Liver (tissue), 9 donors: ENCODE measurements around the gene AJAP1. TPM values are rescaled to one million over a fixed set of nuclear protein-coding genes. Genes with fewer than 3 reads are reported as not detected.

ENCODE experiments used
- DNase-seq: peaks from one replicate; pipeline ENCODE4 v3.0.0-alpha.2; 2017; ENCODE audit warnings: low spot score
- H3K27ac ChIP-seq, 2 donors: one replicate each; pipeline ENCODE4 v1.7.0; 2013; ENCODE audit warnings: inconsistent platforms in 2 of 2, low read length in 2 of 2, control low read depth in 1 of 2, low read depth in 1 of 2, mild to moderate bottlenecking in 1 of 2
- H3K27me3 ChIP-seq, 4 donors: one replicate each; pipeline versions ENCODE4 v1.6.1 to v1.7.0; 2013; ENCODE audit warnings: low read length in 3 of 4, inconsistent platforms in 1 of 4, mild to moderate bottlenecking in 1 of 4, moderate library complexity in 1 of 4; ENCODE audit not compliant: control insufficient read depth in 4 of 4, insufficient read depth in 4 of 4
- H3K36me3 ChIP-seq, 4 donors: one replicate each; pipeline versions ENCODE4 v1.6.1 to v1.7.0; 2013; ENCODE audit warnings: low read length in 3 of 4, mild to moderate bottlenecking in 3 of 4, low read depth in 1 of 4, moderate library complexity in 1 of 4; ENCODE audit not compliant: control insufficient read depth in 4 of 4, insufficient read depth in 3 of 4
- H3K4me1 ChIP-seq, 4 donors: one replicate each; pipeline versions ENCODE4 v1.6.1 to v1.7.0; 2013; ENCODE audit warnings: low read length in 3 of 4, mild to moderate bottlenecking in 3 of 4, moderate library complexity in 1 of 4; ENCODE audit not compliant: control insufficient read depth in 4 of 4, insufficient read depth in 4 of 4
- H3K4me3 ChIP-seq, 3 donors: one replicate each; pipeline versions ENCODE4 v1.6.1 to v1.7.0; 2013; ENCODE audit warnings: low read length in 3 of 3, control low read depth in 1 of 3, low read depth in 1 of 3, mild to moderate bottlenecking in 1 of 3
- H3K9ac ChIP-seq, 2 donors: one replicate each; pipeline ENCODE4 v1.7.0; 2013; ENCODE audit warnings: low read length in 2 of 2, mild to moderate bottlenecking in 2 of 2, moderate library complexity in 2 of 2, control low read depth in 1 of 2, low read depth in 1 of 2
- H3K9me3 ChIP-seq, 4 donors: one replicate each; pipeline versions ENCODE4 v1.6.1 to v1.7.0; 2013; ENCODE audit warnings: low read length in 3 of 4; ENCODE audit not compliant: control insufficient read depth in 4 of 4
- ATF3 ChIP-seq: IDR thresholded peaks from 2 replicates; pipeline ENCODE4 v1.6.1; 2016; ENCODE audit warnings: antibody characterized with exemption
- CTCF ChIP-seq: fragments of 150-350 bp; IDR thresholded peaks from 2 replicates; pipeline ENCODE4 v1.5.1; 2017; ENCODE audit warnings: improper control_type of control experiment, low read depth, low read length; ENCODE audit not compliant: missing input control
- EGR1 ChIP-seq, 2 donors: IDR thresholded peaks; 2 replicates each; pipeline ENCODE4 v1.6.1; 2016 to 2018; ENCODE audit warnings: antibody characterized with exemption in 2 of 2, low read depth in 2 of 2
- FOXA1 ChIP-seq: IDR thresholded peaks from 2 replicates; pipeline ENCODE4 v1.6.1; 2016; ENCODE audit warnings: antibody characterized with exemption
- FOXA2 ChIP-seq: IDR thresholded peaks from 2 replicates; pipeline ENCODE4 v1.6.1; 2016; ENCODE audit warnings: antibody characterized with exemption
- GABPA ChIP-seq, 2 donors: IDR thresholded peaks in 1 of 2; conservative IDR thresholded peaks in 1 of 2; 2 replicates each; pipeline ENCODE4 v1.6.1; 2016; ENCODE audit warnings: antibody characterized with exemption in 2 of 2, mild to moderate bottlenecking in 1 of 2, moderate library complexity in 1 of 2
- HNF4A ChIP-seq, 2 donors: conservative IDR thresholded peaks; 2 replicates each; pipeline ENCODE4 v1.6.1; 2016; ENCODE audit warnings: antibody characterized with exemption in 2 of 2, mild to moderate bottlenecking in 2 of 2
- HNF4G ChIP-seq: IDR thresholded peaks from 2 replicates; pipeline ENCODE4 v1.6.1; 2016; ENCODE audit warnings: antibody characterized with exemption
- JUND ChIP-seq, 2 donors: IDR thresholded peaks; 2 replicates each; pipeline ENCODE4 v1.6.1; 2016; ENCODE audit warnings: antibody characterized with exemption in 2 of 2
- MAX ChIP-seq: IDR thresholded peaks from 2 replicates; pipeline ENCODE4 v1.6.1; 2016; ENCODE audit warnings: antibody characterized with exemption
- NR2F2 ChIP-seq: IDR thresholded peaks from 2 replicates; pipeline ENCODE4 v1.6.1; 2016; ENCODE audit warnings: antibody characterized with exemption
- RAD21 ChIP-seq, 2 donors: IDR thresholded peaks; 2 replicates each; pipeline ENCODE4 v1.6.1; 2016; ENCODE audit warnings: antibody characterized with exemption in 2 of 2, mild to moderate bottlenecking in 2 of 2
- REST ChIP-seq: IDR thresholded peaks from 2 replicates; pipeline ENCODE4 v1.6.1; 2016; ENCODE audit warnings: antibody characterized with exemption, mild to moderate bottlenecking
- RXRA ChIP-seq, 2 donors: IDR thresholded peaks; 2 replicates each; pipeline ENCODE4 v1.6.1; 2017 to 2018; ENCODE audit warnings: antibody characterized with exemption in 2 of 2, mild to moderate bottlenecking in 1 of 2
- SP1 ChIP-seq: IDR thresholded peaks from 2 replicates; pipeline ENCODE4 v1.6.1; 2018; ENCODE audit warnings: antibody characterized with exemption, mild to moderate bottlenecking
- TAF1 ChIP-seq: conservative IDR thresholded peaks from 2 replicates; pipeline ENCODE4 v1.6.1; 2016; ENCODE audit warnings: antibody characterized with exemption, mild to moderate bottlenecking
- YY1 ChIP-seq: IDR thresholded peaks from 2 replicates; pipeline ENCODE4 v1.6.1; 2016; ENCODE audit warnings: antibody characterized with exemption, mild to moderate bottlenecking
- ZBTB33 ChIP-seq: IDR thresholded peaks from 2 replicates; pipeline ENCODE4 v1.6.1; 2016; ENCODE audit warnings: antibody characterized with exemption
- WGBS: extraction: QIAGEN DNeasy Blood & Tissue Kit; methylation state at CpG from one replicate; pipeline ENCODE4 v1.1.7; 2013; 5-methylcytosine and 5-hydroxymethylcytosine counted together
- polyA plus RNA-seq, 2 donors: library from polyadenylated mRNA; stranded (reverse) in 1 of 2; unstranded in 1 of 2; fragments of 200-250 nt in 1 of 2; fragments of >200 nt in 1 of 2; fragmentation: Nextera tagmentation in 1 of 2; extraction: Ambion mirVana in 1 of 2; gene quantifications; one replicate each; pipeline versions ENCODE4 v1.2.1 to v1.2.3, GENCODE V29; 2013 to 2015
- total RNA-seq, 2 donors: library from RNA; depleted of rRNA; stranded (reverse); fragments of >200 nt; gene quantifications; one replicate each; pipeline ENCODE4 v1.2.3, GENCODE V29; 2014
- donor health status: healthy.
- donor health status: healthy.
- donor health status: healthy.
- donor health status: healthy.
- donor health status: healthy.

Gene AJAP1
- total and polyA plus RNA-seq, 4 donors, result under 0.01 to 0.21 (median 0.08) TPM; not detected in 1

- Histone ChIP-seq H3K36me3 (no peaks in the 10 kb centered on the region), H3K27ac (no peak overlapping the region), H3K9ac (no peak overlapping the region), H3K27me3 (peaks cover 0 to 3% (median 0%) of the 10 kb centered on the region in 4 donors), H3K9me3 (peaks cover 9 to 16% (median 14%) of the 10 kb centered on the region in 4 donors), H3K4me1 (no peaks in the 10 kb centered on the region), H3K4me3 (no peak overlapping the region)
- WGBS, result 82% methylated on average over 21 of the region's 21 CpGs
- TF ChIP-seq JUND (IDR thresholded peaks at IDR 0.05), result no peak
- no peak for TF ChIP-seq MAX
- no peak for TF ChIP-seq FOXA1
- TF ChIP-seq RXRA (IDR thresholded peaks at IDR 0.05), result no peak
- no peak for TF ChIP-seq FOXA2
- TF ChIP-seq HNF4A (conservative IDR thresholded peaks at IDR 0.05), result no peak
- no peak for TF ChIP-seq GABPA (IDR thresholded peaks at IDR 0.05 in 1 of 2, conservative IDR thresholded peaks at IDR 0.05 in 1 of 2)
- TF ChIP-seq ZBTB33, result no peak
- TF ChIP-seq YY1, result no peak
- TF ChIP-seq NR2F2, result no peak
- TF ChIP-seq ATF3, result no peak
- no peak for TF ChIP-seq HNF4G
- TF ChIP-seq RAD21 (IDR thresholded peaks at IDR 0.05), result no peak
- TF ChIP-seq REST, result no peak
- no peak for TF ChIP-seq EGR1 (IDR thresholded peaks at IDR 0.05; ENCODE audit: low read depth in 2 of 2)
- no peak for TF ChIP-seq SP1
- no peak for TF ChIP-seq CTCF
- TF ChIP-seq TAF1, result no peak
- no peak for DNase-seq
These were observed 21.2 kb downstream of the AJAP1 start for GRCh38 chr1:4675454-4676186.
